ENCODE results near the gene PLEK.
"Not testable (repeated sequence)": the region's sequence is repeated elsewhere in the genome, so short reads cannot be mapped to it uniquely, and the experiment has no call there.

PLEK gene

GRCh38 chr2:68385907-68386287, 20.8 kb downstream of the PLEK start:
- no peak for DNase-seq (ENCODE audit: low spot score)

- no peak for DNase-seq (ENCODE audit: low spot score)
Measured at GRCh38 chr2:68386365-68386764, 21.3 kb downstream of the PLEK start.

GRCh38 chr2:68387408-68388350, 22.6 kb downstream of the PLEK start:
- no peak for DNase-seq (ENCODE audit: low spot score)

- DNase-seq (ENCODE audit: low spot score) = no peak
Measured at GRCh38 chr2:68388358-68388757, 23.3 kb downstream of the PLEK start.

- DNase-seq (ENCODE audit: low spot score) = no peak
Measured at GRCh38 chr2:68388772-68389171, 23.7 kb downstream of the PLEK start.

- DNase-seq (ENCODE audit: low spot score) = no peak
Measured at GRCh38 chr2:68390114-68390513, 25.0 kb downstream of the PLEK start.

GRCh38 chr2:68390586-68390985, 25.5 kb downstream of the PLEK start:
- no peak for DNase-seq (ENCODE audit: low spot score)

GRCh38 chr2:68391099-68391498, 26.0 kb downstream of the PLEK start:
- no peak for DNase-seq (ENCODE audit: low spot score)

GRCh38 chr2:68391869-68392268, 26.8 kb downstream of the PLEK start:
- DNase-seq (ENCODE audit: low spot score) = no peak

GRCh38 chr2:68396093-68396492, 31.0 kb downstream of the PLEK start:
- no peak for DNase-seq (ENCODE audit: low spot score)

- DNase-seq (ENCODE audit: low spot score) = not testable (repeated sequence)
Measured at GRCh38 chr2:68397704-68398263, 32.7 kb downstream of the PLEK start.

GRCh38 chr2:68403199-68403644, 38.1 kb downstream of the PLEK start:
- DNase-seq (ENCODE audit: low spot score) = no peak

- no peak for DNase-seq (ENCODE audit: low spot score)
Measured at GRCh38 chr2:68404164-68404563, 39.1 kb downstream of the PLEK start.

GRCh38 chr2:68404893-68405799, 40.1 kb downstream of the PLEK start:
- DNase-seq (ENCODE audit: low spot score) = no peak

GRCh38 chr2:68411397-68412126, 46.5 kb downstream of the PLEK start:
- DNase-seq (ENCODE audit: low spot score) = no peak

- DNase-seq (ENCODE audit: low spot score) = no peak
Measured at GRCh38 chr2:68412127-68412819, 47.2 kb downstream of the PLEK start.

GRCh38 chr2:68413466-68413865, 48.4 kb downstream of the PLEK start:
- DNase-seq (ENCODE audit: low spot score) = no peak

GRCh38 chr2:68414452-68414851, 49.4 kb downstream of the PLEK start:
- DNase-seq (ENCODE audit: low spot score) = no peak

GRCh38 chr2:68414876-68415275, 49.8 kb downstream of the PLEK start:
- DNase-seq (ENCODE audit: low spot score) = no peak

GRCh38 chr2:68415521-68415920, 50.4 kb downstream of the PLEK start:
- DNase-seq (ENCODE audit: low spot score) = no peak

GRCh38 chr2:68416081-68416675, 51.1 kb downstream of the PLEK start:
- no peak for DNase-seq (ENCODE audit: low spot score)

Measured in putamen (tissue), 1 donor.